DOHH2 (cell line): ENCODE data around the gene DDX54.
A peak's percentile ranks its signal among the peaks of the same experiment; 100 is the strongest.

Experiments
- H3F3A ChIP-seq: fragments of 200-600 bp; sonication (generic), shearing (Covaris generic); 2 replicates; pipeline ENCODE4 v1.6.0; 2016; ENCODE audit warnings: antibody characterized with exemption, mild to moderate bottlenecking; ENCODE audit not compliant: control insufficient read depth, insufficient read depth
- H3K27ac ChIP-seq: fragments of 200-600 bp; sonication (generic); 2 replicates; pipeline ENCODE4 v1.5.1; 2014; ENCODE audit warnings: low read depth, mild to moderate bottlenecking, low read length, moderate library complexity
- H3K27me3 ChIP-seq: fragments of 200-600 bp; sonication (generic); 2 replicates; pipeline ENCODE4 v1.6.1; 2014; ENCODE audit warnings: mild to moderate bottlenecking, low read length, mixed read lengths; ENCODE audit not compliant: control insufficient read depth
- H3K36me3 ChIP-seq: fragments of 200-600 bp; sonication (generic); 2 replicates; pipeline ENCODE4 v1.6.1; 2014; ENCODE audit warnings: mild to moderate bottlenecking, low read length, moderate library complexity, mixed read lengths; ENCODE audit not compliant: control insufficient read depth
- H3K4me1 ChIP-seq: fragments of 200-600 bp; sonication (generic); 2 replicates; pipeline ENCODE4 v1.6.1; 2014; ENCODE audit warnings: mild to moderate bottlenecking, low read length, mixed read lengths; ENCODE audit not compliant: control insufficient read depth
- H3K4me2 ChIP-seq: fragments of 200-600 bp; sonication (generic); 2 replicates; pipeline ENCODE4 v1.6.0; 2014; ENCODE audit warnings: mild to moderate bottlenecking, low read length, moderate library complexity
- H3K4me3 ChIP-seq: fragments of 200-600 bp; sonication (generic); 2 replicates; pipeline ENCODE4 v1.5.1; 2014; ENCODE audit warnings: mild to moderate bottlenecking, low read length, mixed read lengths
- H3K79me2 ChIP-seq: fragments of 200-600 bp; sonication (generic); 2 replicates; pipeline ENCODE4 v1.6.1; 2014; ENCODE audit warnings: mild to moderate bottlenecking, low read length, mixed read lengths; ENCODE audit not compliant: control insufficient read depth
- H3K9me2 ChIP-seq: fragments of 200-600 bp; sonication (generic); replicated peaks from 2 replicates; pipeline ENCODE4 v1.6.1; 2014; ENCODE audit warnings: mild to moderate bottlenecking, low read length, mixed read lengths; ENCODE audit not compliant: control insufficient read depth
- H3K9me3 ChIP-seq: fragments of 200-600 bp; sonication (generic); 2 replicates; pipeline ENCODE4 v1.6.1; 2014; ENCODE audit warnings: antibody characterized with exemption, low read length, mixed read lengths; ENCODE audit not compliant: control insufficient read depth, insufficient read depth
- H4K20me1 ChIP-seq: fragments of 200-600 bp; sonication (generic); 2 replicates; pipeline ENCODE4 v1.6.0; 2014; ENCODE audit warnings: low read depth, mild to moderate bottlenecking, antibody characterized with exemption, low read length, moderate library complexity; ENCODE audit not compliant: control insufficient read depth, insufficient read depth
- CTCF ChIP-seq: fragments of 200-600 bp; sonication (generic); IDR thresholded peaks from one replicate; pipeline ENCODE4 v1.5.1; 2014; ENCODE audit warnings: antibody characterized with exemption, mild to moderate bottlenecking, low read depth, low read length; ENCODE audit not compliant: poor library complexity, severe bottlenecking
- EZH2phosphoT487 ChIP-seq: fragments of 200-600 bp; sonication (generic); IDR thresholded peaks from 2 replicates; pipeline ENCODE4 v1.6.1; 2017; ENCODE audit warnings: borderline replicate concordance, mild to moderate bottlenecking, antibody characterized with exemption, low read length, moderate library complexity, mixed read lengths

The DDX54 gene

DNA sequence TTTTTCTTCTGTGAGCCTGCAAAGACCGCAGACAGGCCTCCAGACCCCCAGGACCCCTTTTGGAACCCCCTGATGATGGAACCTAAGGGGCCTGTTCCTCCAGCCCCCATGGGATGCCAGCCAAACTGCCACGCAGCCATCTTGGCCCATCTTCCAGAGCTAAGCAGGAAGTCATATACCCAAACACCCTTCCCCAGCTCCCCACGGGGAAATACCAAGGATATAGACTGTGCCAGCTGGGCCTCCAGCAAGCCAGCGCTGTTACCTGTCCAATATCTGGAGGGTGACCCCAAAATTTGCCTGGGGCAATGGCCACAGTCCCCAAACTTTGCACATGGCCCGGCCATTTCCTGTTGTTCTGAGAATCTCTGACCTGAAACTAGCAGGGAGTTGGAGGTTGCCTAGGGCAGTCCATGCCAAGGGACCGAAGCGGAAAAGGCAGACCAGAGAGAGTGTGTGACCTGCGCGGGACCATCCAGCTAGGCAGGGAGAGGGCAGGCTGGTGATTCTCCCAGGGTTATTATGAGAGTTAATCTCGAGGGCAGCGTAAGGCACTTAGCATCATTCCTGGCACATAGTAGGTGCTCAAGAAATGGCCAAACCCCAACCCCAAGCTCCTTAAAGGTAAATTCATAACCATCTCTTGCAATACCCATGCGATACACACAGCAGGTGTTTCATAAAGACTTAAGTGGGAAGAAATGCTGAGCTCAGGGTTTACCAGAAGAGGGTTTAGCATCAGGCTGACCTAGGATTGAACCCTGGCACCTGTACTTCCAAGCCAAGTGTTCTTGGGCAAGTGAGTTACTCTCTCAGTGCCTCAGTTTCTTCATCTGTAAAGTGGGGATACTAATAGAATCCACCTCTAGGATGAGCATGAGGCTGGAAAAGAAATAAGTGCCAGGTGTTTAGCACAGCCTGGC is 47.2 kb downstream of the DDX54 start:
- Histone ChIP-seq H3K4me1 (peaks cover 64% of the 10 kb centered on the region), H4K20me1 (no peaks in the 10 kb centered on the region), H3K9me3 (no peaks in the 10 kb centered on the region), H3K9me2 (no peaks in the 10 kb centered on the region), H3K4me3 (no peak overlapping the region), H3F3A (peaks cover 9% of the 10 kb centered on the region), H3K27me3 (no peaks in the 10 kb centered on the region), H3K27ac (no peak overlapping the region), H3K36me3 (peaks cover 3% of the 10 kb centered on the region; the same call in 1 of the 2 replicates), H3K79me2 (peaks cover 23% of the 10 kb centered on the region), H3K4me2 (no peak overlapping the region)
- TF ChIP-seq CTCF (no peak), EZH2phosphoT487 (no peak)

DNA sequence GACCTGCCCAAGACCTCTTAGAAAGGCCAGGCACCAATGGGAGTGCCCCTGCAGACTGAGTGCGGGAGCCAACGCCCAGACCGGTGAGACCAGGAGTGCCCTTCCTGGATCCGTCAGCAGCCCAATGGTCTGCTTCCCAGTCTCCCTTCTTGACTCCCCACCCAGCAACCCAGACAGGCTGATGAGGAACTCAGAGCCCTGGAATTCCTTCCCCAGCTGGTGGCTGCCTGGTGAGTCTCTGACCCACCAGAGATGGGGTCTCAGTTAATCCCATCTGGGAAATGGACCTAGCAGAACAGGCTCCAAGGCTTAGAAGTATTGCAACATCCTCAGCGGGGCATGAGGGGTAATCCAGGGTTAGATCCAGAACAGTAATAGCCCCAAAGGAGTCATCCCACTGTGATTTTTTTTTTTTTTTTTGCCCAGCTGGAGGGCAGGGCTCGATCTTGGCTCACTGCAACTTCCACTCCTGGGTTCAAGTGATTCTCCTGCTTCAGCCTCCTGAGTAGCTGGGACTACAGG is 48.2 kb downstream of the DDX54 start:
- Histone ChIP-seq H3K27me3 (no peaks in the 10 kb centered on the region), H3K4me3 (no peak overlapping the region), H3K36me3 (peaks cover 3% of the 10 kb centered on the region; the same call in 1 of the 2 replicates), H3F3A (peaks cover 9% of the 10 kb centered on the region), H4K20me1 (no peaks in the 10 kb centered on the region), H3K9me3 (no peaks in the 10 kb centered on the region), H3K9me2 (no peaks in the 10 kb centered on the region), H3K79me2 (peaks cover 32% of the 10 kb centered on the region), H3K4me1 (peaks cover 62% of the 10 kb centered on the region), H3K27ac (no peak overlapping the region), H3K4me2 (no peak overlapping the region)
- no peak for TF ChIP-seq CTCF
- TF ChIP-seq EZH2phosphoT487: no peak

GRCh38 chr12:113136128-113136989 is 48.9 kb downstream of the DDX54 start:
- Histone ChIP-seq H3K27me3 (no peaks in the 10 kb centered on the region), H3K9me2 (no peaks in the 10 kb centered on the region), H3K4me1 (peaks cover 59% of the 10 kb centered on the region), H3K4me2 (peak overlapping the region; percentile 94), H3K4me3 (peak overlapping the region; percentile 72), H4K20me1 (no peaks in the 10 kb centered on the region), H3K79me2 (peaks cover 35% of the 10 kb centered on the region), H3K9me3 (no peaks in the 10 kb centered on the region), H3F3A (peaks cover 13% of the 10 kb centered on the region), H3K36me3 (peaks cover 3% of the 10 kb centered on the region; the same call in 1 of the 2 replicates), H3K27ac (peak overlapping the region; percentile 51)
- no peak for TF ChIP-seq CTCF
- TF ChIP-seq EZH2phosphoT487: no peak
